Activated B cell treated with CpG ODN at 0.5 μM for 24 hours (primary cell): ENCODE data around the gene RMND1. TPM values are rescaled to one million over a fixed set of nuclear protein-coding genes. Genes with fewer than 3 reads are reported as not detected.
A peak's percentile ranks its signal among the peaks of the same experiment; 100 is the strongest.

Source experiments
- ATAC-seq: fragments of 200-7000 bp; cut with Tn5 transposase; one replicate; pipeline ENCODE4 v1.10.0; 2021; ENCODE audit warnings: low read depth, mild to moderate bottlenecking, moderate library complexity
- CTCF ChIA-PET: fragments of 350-600 bp; sonication (Branson Sonifier 250); formaldehyde crosslinking; loops from one replicate; lab custom pipeline; 2021; ENCODE audit warnings: antibody characterized with exemption; lab: Charles Lee
- POLR2A ChIA-PET: fragments of 350-600 bp; sonication (Branson Sonifier 250); formaldehyde crosslinking; loops from one replicate; lab custom pipeline; 2021; ENCODE audit warnings: antibody characterized with exemption; lab: Charles Lee
- DNase-seq: peaks from one replicate; pipeline ENCODE4 v3.0.0; 2022
- H3K27ac Mint-ChIP-seq: one replicate; pipeline ENCODE4 v1.8.0; 2020; ENCODE audit warnings: mixed read lengths
- H3K27me3 Mint-ChIP-seq: one replicate; pipeline ENCODE4 v1.8.0; 2021; ENCODE audit warnings: mixed read lengths
- H3K36me3 Mint-ChIP-seq: one replicate; pipeline ENCODE4 v1.8.0; 2021; ENCODE audit warnings: low read depth, mixed read lengths
- H3K4me1 Mint-ChIP-seq: one replicate; pipeline ENCODE4 v1.8.0; 2021; ENCODE audit warnings: mixed read lengths
- H3K4me3 Mint-ChIP-seq: one replicate; pipeline ENCODE4 v1.8.0; 2020; ENCODE audit warnings: mild to moderate bottlenecking, mixed read lengths
- H3K9me3 Mint-ChIP-seq: one replicate; pipeline ENCODE4 v1.8.0; 2020; ENCODE audit warnings: mixed read lengths
- CTCF ChIP-seq: fragments of 200-600 bp; IDR thresholded peaks from one replicate; pipeline ENCODE4 v1.8.0; 2022; ENCODE audit warnings: antibody characterized with exemption, mild to moderate bottlenecking
- intact Hi-C: fragments of 100-400 bp; cut with micrococcal nuclease; formaldehyde crosslinking; loops from one replicate; pipeline ENCODE4 v1.15.1; 2024
- total RNA-seq: library from RNA; stranded (reverse); gene quantifications from 2 replicates; pipeline ENCODE4 v1.2.3, GENCODE V29; 2022

The RMND1 gene
- total RNA-seq, 1 donor from 2014 or later = 17.1 TPM

- no peaks in the 10 kb centered on the region for H3K9me3 Mint-ChIP-seq
- no peaks in the 10 kb centered on the region for H3K27me3 Mint-ChIP-seq
- peaks cover 60% of the 10 kb centered on the region for H3K4me1 Mint-ChIP-seq
- intact Hi-C loops = loop anchor here (1.0 kb wide), 1 partner anchor 14 kb away; no protein-coding TSS in a partner anchor
- TF ChIP-seq CTCF = no peak
- peak overlapping the region; percentile 30 for H3K4me3 Mint-ChIP-seq
- H3K27ac Mint-ChIP-seq = peak overlapping the region; percentile 27
- CTCF ChIA-PET = no interaction called here
- peaks cover 26% of the 10 kb centered on the region for H3K36me3 Mint-ChIP-seq
- POLR2A ChIA-PET = interaction anchor here (2.8 kb wide), 1 partner anchor 14 kb away, joined by 9 read pairs; no protein-coding TSS in a partner anchor
- DNase-seq (no peak), ATAC-seq (no peak)
Observed at GRCh38 chr6:151375833-151376232, 76.1 kb downstream of the RMND1 start.

- no peak overlapping the region for H3K27ac Mint-ChIP-seq
Observed at GRCh38 chr6:151374036-151374683, 77.8 kb downstream of the RMND1 start.

GRCh38 chr6:151372164-151372563 lies 79.8 kb downstream of the RMND1 start:
- no peak for ATAC-seq
- no peaks in the 10 kb centered on the region for H3K9me3 Mint-ChIP-seq
- H3K4me3 Mint-ChIP-seq = no peak overlapping the region
- no peak for TF ChIP-seq CTCF
- H3K27ac Mint-ChIP-seq = no peak overlapping the region
- CTCF ChIA-PET = no interaction called here
- peaks cover 41% of the 10 kb centered on the region for H3K36me3 Mint-ChIP-seq
- POLR2A ChIA-PET = no interaction called here
- intact Hi-C loops = no loop called here
- peaks cover 34% of the 10 kb centered on the region for H3K4me1 Mint-ChIP-seq
- H3K27me3 Mint-ChIP-seq = no peaks in the 10 kb centered on the region
- DNase-seq = no peak

More at GRCh38 chr6:151374036-151374683, 77.8 kb downstream of the RMND1 start:
- Mint-ChIP-seq H3K4me1 (peaks cover 46% of the 10 kb centered on the region), H3K9me3 (no peaks in the 10 kb centered on the region), H3K36me3 (peaks cover 36% of the 10 kb centered on the region), H3K27me3 (no peaks in the 10 kb centered on the region), H3K4me3 (no peak overlapping the region)
- ATAC-seq (no peak), DNase-seq (no peak)
- ChIA-PET CTCF (no interaction called here), POLR2A (interaction anchor here (2.8 kb wide), 1 partner anchor 16 kb away, joined by 9 read pairs; no protein-coding TSS in a partner anchor)
- intact Hi-C loops = no loop called here
- TF ChIP-seq CTCF = no peak

GRCh38 chr6:151370509-151371078 lies 81.3 kb downstream of the RMND1 start:
- ChIA-PET CTCF (no interaction called here), POLR2A (no interaction called here)
- intact Hi-C loops = no loop called here
- ATAC-seq (no peak), DNase-seq (no peak)
- H3K9me3 Mint-ChIP-seq = no peaks in the 10 kb centered on the region
- H3K4me1 Mint-ChIP-seq = peaks cover 19% of the 10 kb centered on the region
- TF ChIP-seq CTCF = no peak
- H3K27ac Mint-ChIP-seq = no peak overlapping the region
- H3K27me3 Mint-ChIP-seq = no peaks in the 10 kb centered on the region
- peaks cover 56% of the 10 kb centered on the region for H3K36me3 Mint-ChIP-seq
- H3K4me3 Mint-ChIP-seq = no peak overlapping the region

GRCh38 chr6:151365233-151365632 lies 86.7 kb downstream of the RMND1 start:
- Mint-ChIP-seq H3K4me1 (no peaks in the 10 kb centered on the region), H3K4me3 (no peak overlapping the region), H3K9me3 (no peaks in the 10 kb centered on the region), H3K27me3 (no peaks in the 10 kb centered on the region), H3K36me3 (peaks cover 66% of the 10 kb centered on the region), H3K27ac (no peak overlapping the region)
- intact Hi-C loops = no loop called here
- no peak for TF ChIP-seq CTCF
- ATAC-seq (no peak), DNase-seq (no peak)
- ChIA-PET CTCF (no interaction called here), POLR2A (no interaction called here)
